Naive thymus-derived CD4-positive, alpha-beta T cell (primary cell): ENCODE measurements around the gene NDOR1. TPM values are rescaled to one million over a fixed set of nuclear protein-coding genes. Genes with fewer than 3 reads are reported as not detected.

Experiments used
- ATAC-seq: fragments of 150-1000 bp; cut with Tn5 transposase; 2 replicates; pipeline ENCODE4 v1.10.0; 2021; ENCODE audit warnings: mild to moderate bottlenecking, moderate library complexity
- CTCF ChIA-PET: fragments of 350-600 bp; sonication (Branson Sonifier 250); formaldehyde crosslinking; loops from one replicate; lab custom pipeline; 2021; ENCODE audit warnings: antibody characterized with exemption; lab: Charles Lee
- POLR2A ChIA-PET: fragments of 350-600 bp; sonication (Branson Sonifier 250); formaldehyde crosslinking; loops from one replicate; lab custom pipeline; 2021; ENCODE audit warnings: antibody characterized with exemption, inconsistent platforms; lab: Charles Lee
- DNase-seq, 9 donors: peaks; one replicate each; pipeline versions ENCODE4 v3.0.0 to v3.0.0-alpha.2; 2020 to 2022; ENCODE audit warnings: mixed read lengths in 1 of 9
- H3K27ac ChIP-seq: one replicate; pipeline ENCODE4 v1.7.0; 2013; ENCODE audit warnings: mild to moderate bottlenecking, low read depth, low read length, moderate library complexity
- H3K27me3 ChIP-seq, 2 donors: one replicate each; pipeline ENCODE4 v1.7.0; 2013; ENCODE audit warnings: low read length in 2 of 2, mild to moderate bottlenecking in 2 of 2, moderate library complexity in 2 of 2; ENCODE audit not compliant: control insufficient read depth in 2 of 2, insufficient read depth in 2 of 2
- H3K36me3 ChIP-seq, 3 experiments: 1 replicate in 2 of 3; 2 replicates in 1 of 3; pipeline ENCODE4 v1.7.0; 2013; ENCODE audit warnings: low read length in 3 of 3, mild to moderate bottlenecking in 3 of 3, moderate library complexity in 1 of 3; ENCODE audit not compliant: insufficient read depth in 3 of 3, control insufficient read depth in 2 of 3
- H3K4me1 ChIP-seq, 2 donors: one replicate each; pipeline ENCODE4 v1.7.0; 2013; ENCODE audit warnings: low read length in 2 of 2, mild to moderate bottlenecking in 2 of 2, moderate library complexity in 1 of 2; ENCODE audit not compliant: control insufficient read depth in 2 of 2, insufficient read depth in 2 of 2
- H3K4me3 ChIP-seq: 2 replicates; pipeline ENCODE4 v1.7.0; 2013; ENCODE audit warnings: mild to moderate bottlenecking, low read length
- H3K9me3 ChIP-seq, 3 experiments: 1 replicate in 2 of 3; 2 replicates in 1 of 3; pipeline ENCODE4 v1.7.0; 2013; ENCODE audit warnings: low read length in 3 of 3; ENCODE audit not compliant: control insufficient read depth in 2 of 3
- H3K27ac Mint-ChIP-seq, 9 donors: one replicate each; pipeline ENCODE4 v1.8.0; 2020 to 2022; ENCODE audit warnings: mixed read lengths in 9 of 9, mild to moderate bottlenecking in 8 of 9, moderate library complexity in 5 of 9, inconsistent platforms in 2 of 9
- H3K27me3 Mint-ChIP-seq, 5 donors: one replicate each; pipeline ENCODE4 v1.8.0; 2021 to 2022; ENCODE audit warnings: mixed read lengths in 5 of 5, mild to moderate bottlenecking in 1 of 5
- H3K36me3 Mint-ChIP-seq, 5 donors: one replicate each; pipeline ENCODE4 v1.8.0; 2020 to 2022; ENCODE audit warnings: mixed read lengths in 5 of 5, mild to moderate bottlenecking in 3 of 5, inconsistent platforms in 1 of 5
- H3K4me1 Mint-ChIP-seq, 7 donors: one replicate each; pipeline ENCODE4 v1.8.0; 2020 to 2022; ENCODE audit warnings: mixed read lengths in 7 of 7, mild to moderate bottlenecking in 3 of 7, inconsistent platforms in 1 of 7
- H3K4me3 Mint-ChIP-seq, 10 donors: one replicate each; pipeline ENCODE4 v1.8.0; 2020 to 2022; ENCODE audit warnings: mild to moderate bottlenecking in 10 of 10, mixed read lengths in 10 of 10, moderate library complexity in 6 of 10, inconsistent platforms in 2 of 10
- H3K9me3 Mint-ChIP-seq, 11 donors: one replicate each; pipeline ENCODE4 v1.8.0; 2020 to 2022; ENCODE audit warnings: mixed read lengths in 11 of 11, mild to moderate bottlenecking in 4 of 11, inconsistent platforms in 1 of 11, moderate library complexity in 1 of 11
- intact Hi-C, 2 donors: fragments of 100-400 bp; cut with micrococcal nuclease; formaldehyde crosslinking; loops; one replicate each; pipeline ENCODE4 v1.15.1; 2023
- polyA plus RNA-seq, 2 donors: library from polyadenylated mRNA; unstranded; fragments of 300-500 nt; fragmentation: Illumina TruSeq; gene quantifications; one replicate each; pipeline ENCODE4 v1.2.3, GENCODE V29; 2021
- total RNA-seq, 6 experiments: library from RNA in 5 of 6; stranded (reverse) in 5 of 6; gene quantifications; 1 replicate in 5 of 6; 2 replicates in 1 of 6; pipeline ENCODE4 v1.2.3 and lab custom pipeline; 2021 to 2026

The NDOR1 gene
- total and polyA plus RNA-seq, 7 experiments from 2014 or later = 4.5 to 42.0 (median 33.0) TPM

DNA sequence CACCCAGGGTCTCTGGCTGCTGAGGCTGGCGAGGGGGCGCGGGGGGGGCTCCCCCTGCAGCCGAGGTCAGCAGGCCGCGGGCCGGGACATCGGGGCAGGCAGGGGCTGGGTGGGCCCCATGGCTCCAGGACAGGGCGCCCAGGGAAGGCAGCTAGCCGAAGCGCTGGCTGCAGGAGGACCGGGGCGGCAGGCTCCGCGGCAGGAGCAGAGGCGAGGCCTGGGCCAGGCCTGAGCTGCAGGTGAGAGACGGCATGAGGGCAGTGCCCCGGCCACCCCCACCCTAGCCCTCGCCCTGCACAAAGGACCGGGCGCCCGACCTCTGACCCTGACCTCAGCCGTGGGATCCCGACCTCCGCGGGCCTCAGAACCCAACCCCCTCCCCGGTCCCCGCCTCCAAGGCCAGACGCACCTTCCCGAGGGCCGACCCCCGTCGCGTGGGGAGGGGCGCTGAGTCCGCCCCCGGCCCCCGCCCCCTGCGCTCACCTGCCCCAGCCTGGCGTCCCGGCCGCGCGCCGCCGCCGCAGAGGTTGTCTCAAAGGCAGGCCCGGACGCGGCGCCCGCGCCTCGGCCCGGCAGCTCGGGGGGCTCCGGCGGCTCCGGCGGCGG is 16.1 kb downstream of the NDOR1 start:
- intact Hi-C loops = loop anchor here in 1 of 2 donors (5.0 to 10.0 kb wide), 2 partner anchors 277 to 674 kb away; partner anchors contain the start of genes C8G, FBXW5 and NOTCH1
- Mint-ChIP-seq H3K4me3 (peak overlapping the region in 2 of 10 donors; percentile 23 to 41), H3K27me3 (no peaks in the 10 kb centered on the region), H3K4me1 (peaks cover 0 to 11% (median 3%) of the 10 kb centered on the region in 7 donors), H3K36me3 (no peaks in the 10 kb centered on the region), H3K9me3 (no peaks in the 10 kb centered on the region), H3K27ac (no peak overlapping the region)
- H3K4me3 ChIP-seq = no peak overlapping the region
- ChIA-PET POLR2A (interaction anchor here (0.9 to 4.9 kb wide), 4 partner anchors 16 to 135 kb away, joined by 3 to 42 read pairs (median 10); partner anchors contain the start of genes MAN1B1, NDOR1, TMEM203 and TUBB4B), CTCF (interaction anchor here (1.2 kb wide), 1 partner anchor 21 kb away, joined by 3 read pairs; the partner anchor contains the start of gene TPRN)
- H3K27ac ChIP-seq = no peak overlapping the region
- no peaks in the 10 kb centered on the region for H3K9me3 ChIP-seq
- DNase-seq (no peak), ATAC-seq (no peak)
- peaks cover 5% of the 10 kb centered on the region in 2 donors for H3K4me1 ChIP-seq
- H3K36me3 ChIP-seq = peaks cover 0 to under 1% (median 0%) of the 10 kb centered on the region in 3 experiments
- H3K27me3 ChIP-seq = no peaks in the 10 kb centered on the region

DNA sequence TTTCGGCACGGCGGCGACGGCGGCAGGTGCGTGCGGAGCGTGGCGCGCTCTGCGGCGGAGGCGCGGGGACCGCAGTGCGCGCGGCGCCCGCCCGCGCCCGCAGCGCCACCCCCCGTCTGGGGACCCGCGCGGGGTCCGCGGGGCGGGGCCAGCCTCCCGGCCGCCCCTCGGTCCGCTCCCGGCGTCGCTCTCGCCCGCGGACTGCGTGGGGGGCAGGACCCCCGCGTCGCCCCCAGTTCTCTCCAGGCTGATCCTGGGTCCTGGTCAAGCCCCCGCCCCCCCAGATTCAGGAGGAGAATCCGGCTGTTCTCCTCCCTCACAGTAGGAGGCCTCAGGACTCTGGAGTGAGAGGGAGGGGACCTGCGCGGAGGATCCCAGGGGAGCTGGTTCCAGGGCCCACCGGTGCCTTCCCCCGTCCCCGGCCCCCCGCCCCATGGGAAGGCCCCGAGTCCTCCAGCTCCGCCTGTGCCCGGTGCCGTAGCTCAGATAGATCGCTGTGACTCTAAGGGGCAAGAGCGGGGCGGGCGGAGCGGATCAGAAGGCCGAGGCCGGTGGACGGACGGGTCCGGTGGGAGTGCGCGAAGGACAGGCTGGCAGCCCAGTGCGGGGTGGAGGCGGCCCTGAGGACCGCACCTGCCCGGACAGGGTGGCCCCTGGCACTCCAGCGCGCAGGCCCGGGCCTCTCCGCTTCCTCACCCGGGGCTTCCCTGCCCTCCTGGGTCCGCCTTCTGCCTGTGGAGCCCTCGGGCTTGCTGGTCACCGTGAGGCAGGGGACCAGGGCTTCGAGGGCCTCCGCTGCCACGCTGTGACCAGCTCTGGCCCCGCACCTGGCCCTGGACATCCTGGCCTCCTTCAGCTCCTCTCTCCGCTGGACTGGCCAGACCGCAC is 16.9 kb downstream of the NDOR1 start, which contains the start of gene RNF208:
TSS of gene RNF208 (minus strand) at position 51 of the 888 bp plus-strand sequence. CDS start 1,028 bp downstream, outside the sequence.
- H3K27ac ChIP-seq = peak within 1 kb of the TSS; percentile 80
- intact Hi-C loops = loop anchor here (1.0 to 10.0 kb wide), 17 partner anchors 14 to 675 kb away; partner anchors contain the start of genes ANAPC2 (in 2 of the 2), MAN1B1 (in 2 of the 2), NDOR1 (in 2 of the 2) and NELFB (in 2 of the 2)

DNA sequence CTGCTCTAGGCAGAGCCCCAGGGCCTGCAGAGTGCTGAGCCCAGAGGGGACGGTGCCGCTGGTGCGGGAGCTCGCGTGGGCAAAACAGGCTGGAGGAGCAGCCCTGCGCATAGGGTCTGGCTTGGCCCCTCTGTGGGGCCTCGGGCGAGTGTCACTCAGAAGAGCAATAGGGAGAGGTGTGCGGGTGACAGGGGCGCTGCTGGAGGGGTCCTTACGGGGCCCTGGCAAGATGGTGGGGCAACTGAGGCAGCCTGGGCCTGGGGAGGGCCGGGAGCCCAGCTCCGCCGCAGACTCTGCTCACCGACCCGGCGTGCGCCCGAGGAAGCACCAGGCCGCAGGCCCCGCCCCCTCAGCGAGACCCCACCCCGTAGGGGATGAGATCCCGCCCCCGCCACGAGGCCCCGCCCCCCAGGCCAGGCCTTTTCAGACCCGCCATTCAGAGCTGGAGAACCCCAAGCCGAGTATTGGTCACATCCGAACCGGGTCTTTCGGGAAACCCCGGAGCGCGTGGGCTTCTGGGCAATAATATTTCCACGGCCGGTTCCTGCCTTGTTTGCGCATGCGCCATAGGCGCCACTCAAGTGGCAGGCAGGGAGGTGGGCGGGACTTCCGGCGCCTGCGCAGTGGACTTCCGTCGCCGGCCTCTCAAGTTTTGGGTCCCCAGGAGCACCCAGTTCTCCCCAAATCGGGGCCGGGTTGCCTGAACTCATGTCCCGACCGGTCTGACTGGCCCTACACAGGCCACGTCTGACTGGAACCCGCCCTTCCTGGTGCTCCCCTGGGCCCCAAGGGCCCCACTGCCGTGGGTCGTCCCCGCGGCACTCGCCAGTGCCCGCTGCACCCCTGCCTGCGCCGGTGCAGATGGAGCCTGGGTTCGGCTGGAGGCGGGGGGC is 17.8 kb downstream of the NDOR1 start:
- ChIA-PET POLR2A (interaction anchor here (0.5 to 4.9 kb wide), 25 partner anchors 13 to 153 kb away, joined by 3 to 42 read pairs (median 4); partner anchors contain the start of genes ANAPC2, MAN1B1, NDOR1 and NELFB), CTCF (interaction anchor here (0.5 to 1.5 kb wide), 5 partner anchors 12 to 226 kb away, joined by 3 to 4 read pairs (median 3); partner anchors contain the start of genes NPDC1 and SSNA1)
- Histone ChIP-seq H3K27me3 (no peaks in the 10 kb centered on the region), H3K9me3 (no peaks in the 10 kb centered on the region), H3K36me3 (no peaks in the 10 kb centered on the region), H3K4me1 (peaks cover 9 to 11% of the 10 kb centered on the region in 2 donors), H3K27ac (peak overlapping the region; percentile 91), H3K4me3 (peak overlapping the region; percentile 86)
- Mint-ChIP-seq H3K27me3 (peaks cover 0 to 6% (median 4%) of the 10 kb centered on the region in 5 donors), H3K27ac (peak overlapping the region in 7 of 9 donors; percentile 21 to 92 (median 75)), H3K36me3 (no peaks in the 10 kb centered on the region), H3K4me3 (peak overlapping the region; percentile 78 to 88 (median 82)), H3K9me3 (no peaks in the 10 kb centered on the region), H3K4me1 (peaks cover 5 to 15% (median 6%) of the 10 kb centered on the region in 7 donors)
- peak; percentile 97 for ATAC-seq
- intact Hi-C loops = loop anchor here (1.0 to 10.0 kb wide), 17 partner anchors 13 to 676 kb away; partner anchors contain the start of genes ANAPC2 (in 2 of the 2), MAN1B1 (in 2 of the 2), NDOR1 (in 2 of the 2) and NELFB (in 2 of the 2)
- peak; percentile 93 to 99 (median 99) for DNase-seq

More for the DNA sequence above, 16.9 kb downstream of the NDOR1 start, which contains the start of gene RNF208:
- peak in 4 of 9 donors; percentile 26 to 51 (median 31) for DNase-seq
- H3K9me3 Mint-ChIP-seq = no peaks in the 10 kb centered on the region
- H3K27me3 Mint-ChIP-seq = peaks cover 0 to 1% (median 0%) of the 10 kb centered on the region in 5 donors
- POLR2A ChIA-PET = interaction anchor here (0.8 to 4.9 kb wide), 19 partner anchors 13 to 152 kb away, joined by 3 to 42 read pairs (median 6); partner anchors contain the start of genes ANAPC2, MAN1B1, NDOR1 and SAPCD2
- peak within 1 kb of the TSS; percentile 69 for H3K4me3 ChIP-seq
- no peaks in the 10 kb centered on the region for H3K36me3 ChIP-seq
- H3K27ac Mint-ChIP-seq = peak within 1 kb of the TSS in 5 of 9 donors; percentile 54 to 92 (median 75)
- H3K4me1 ChIP-seq = peaks cover 8% of the 10 kb centered on the region in 2 donors
- no peaks in the 10 kb centered on the region for H3K36me3 Mint-ChIP-seq
- no peaks in the 10 kb centered on the region for H3K9me3 ChIP-seq
- no peak for ATAC-seq
- peak within 1 kb of the TSS; percentile 78 to 88 (median 82) for H3K4me3 Mint-ChIP-seq
- no peaks in the 10 kb centered on the region for H3K27me3 ChIP-seq
- H3K4me1 Mint-ChIP-seq = peaks cover under 1 to 12% (median 4%) of the 10 kb centered on the region in 7 donors
- CTCF ChIA-PET = interaction anchor here (0.9 to 1.5 kb wide), 3 partner anchors 13 to 176 kb away, joined by 3 to 4 read pairs (median 3); partner anchors contain the start of genes NPDC1 and TPRN

DNA sequence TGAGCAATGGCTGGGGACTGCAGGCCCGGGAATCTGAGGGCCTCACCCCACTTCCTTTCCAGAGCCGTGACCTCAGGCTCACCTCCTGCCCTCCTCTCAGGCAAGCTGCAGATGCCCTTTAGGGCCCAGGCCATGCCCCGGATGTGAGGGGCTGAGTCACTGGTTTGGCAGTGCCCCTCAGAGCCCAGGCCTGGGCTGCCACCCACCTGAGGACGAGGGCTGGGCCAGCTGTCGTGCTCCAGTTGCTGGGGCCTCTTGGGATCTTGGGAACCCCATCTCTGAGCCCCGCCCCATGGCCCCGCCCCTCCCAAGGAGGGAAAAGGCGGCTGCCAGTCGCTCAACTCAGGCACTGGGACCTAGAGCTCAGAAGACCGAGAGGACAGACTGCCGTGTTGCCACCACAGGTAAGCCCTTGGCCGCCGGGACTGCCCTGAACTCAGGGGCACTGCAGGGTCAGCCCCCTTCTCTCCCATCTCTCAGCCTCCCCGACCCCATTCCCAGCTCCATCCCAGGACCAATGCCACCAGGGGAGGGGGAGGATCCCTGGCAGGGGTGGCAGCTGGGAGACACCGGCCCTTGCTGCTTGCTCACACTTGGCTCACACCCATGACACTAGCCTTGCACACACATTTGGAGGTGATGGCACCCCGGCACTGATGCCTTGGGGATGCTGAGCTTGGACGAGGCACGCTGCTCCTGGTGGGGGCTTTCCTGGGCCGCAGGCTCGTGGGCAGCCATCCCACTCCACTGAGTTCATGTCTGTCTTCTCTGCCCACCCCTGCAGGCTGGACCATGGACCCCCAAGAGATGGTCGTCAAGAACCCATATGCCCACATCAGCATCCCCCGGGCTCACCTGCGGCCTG is 19.6 kb downstream of the NDOR1 start, which contains the start of gene CYSRT1:
TSS of gene CYSRT1 (plus strand) at position 345 of the 865 bp plus-strand sequence. CDS start at position 793, 448 bp downstream.
- ChIA-PET POLR2A (interaction anchor here (0.6 to 4.9 kb wide), 10 partner anchors 16 to 138 kb away, joined by 3 to 42 read pairs (median 6); partner anchors contain the start of genes ANAPC2, MAN1B1, NDOR1 and SSNA1), CTCF (interaction anchor here (0.9 to 1.2 kb wide), 3 partner anchors 12 to 129 kb away, joined by 3 read pairs; no protein-coding TSS in a partner anchor)
- Mint-ChIP-seq H3K9me3 (no peaks in the 10 kb centered on the region), H3K4me1 (peaks cover 5 to 15% (median 6%) of the 10 kb centered on the region in 7 donors), H3K27ac (peak within 1 kb of the TSS in 8 of 9 donors; percentile 21 to 92 (median 73)), H3K36me3 (no peaks in the 10 kb centered on the region), H3K27me3 (peaks cover 0 to 6% (median 4%) of the 10 kb centered on the region in 5 donors), H3K4me3 (peak within 1 kb of the TSS; percentile 78 to 88 (median 82))
- intact Hi-C loops = loop anchor here in 1 of 2 donors (5.0 to 10.0 kb wide), 2 partner anchors 280 to 678 kb away; partner anchors contain the start of genes C8G, FBXW5 and NOTCH1
- no peak for ATAC-seq
- Histone ChIP-seq H3K4me3 (peak within 1 kb of the TSS; percentile 86), H3K27ac (peak within 1 kb of the TSS; percentile 91), H3K9me3 (no peaks in the 10 kb centered on the region), H3K27me3 (no peaks in the 10 kb centered on the region), H3K4me1 (peaks cover 9 to 11% of the 10 kb centered on the region in 2 donors), H3K36me3 (no peaks in the 10 kb centered on the region)
- DNase-seq = no peak
